ENCODE measurements around the gene UQCR10.

Gene UQCR10

GRCh38 chr22:29780220-29780619 is 13.1 kb downstream of the UQCR10 start:
- Histone ChIP-seq H3K4me3 (IDR thresholded peaks at IDR 0.05; ENCODE audit: insufficient read depth, low read depth, low read length) (no peak overlapping the region), H3K27me3 (ENCODE audit: insufficient read depth, low read depth) (no peaks in the 10 kb centered on the region), H3K27ac (no peak overlapping the region), H3K36me3 (ENCODE audit: insufficient read depth) (no peaks in the 10 kb centered on the region), H3K79me2 (ENCODE audit: insufficient read depth, low read depth) (no peaks in the 10 kb centered on the region), H3K4me2 (no peak overlapping the region), H3K9ac (no peak overlapping the region), H4K20me1 (ENCODE audit: insufficient read depth) (no peaks in the 10 kb centered on the region), H2AFZ (ENCODE audit: low read depth) (no peak overlapping the region), H3K4me1 (ENCODE audit: low read depth, poor library complexity, severe bottlenecking) (no peaks in the 10 kb centered on the region)
- no peak for TF ChIP-seq CTCF (conservative IDR thresholded peaks at IDR 0.05; ENCODE audit: low read depth, low read length)

- Histone ChIP-seq H3K4me1 (ENCODE audit: low read depth, poor library complexity, severe bottlenecking) (no peaks in the 10 kb centered on the region), H3K36me3 (ENCODE audit: insufficient read depth) (no peaks in the 10 kb centered on the region), H2AFZ (ENCODE audit: low read depth) (no peak overlapping the region), H3K9ac (no peak overlapping the region), H4K20me1 (ENCODE audit: insufficient read depth) (no peaks in the 10 kb centered on the region), H3K79me2 (ENCODE audit: insufficient read depth, low read depth) (no peaks in the 10 kb centered on the region), H3K27me3 (ENCODE audit: insufficient read depth, low read depth) (no peaks in the 10 kb centered on the region), H3K4me2 (no peak overlapping the region), H3K4me3 (IDR thresholded peaks at IDR 0.05; ENCODE audit: insufficient read depth, low read depth, low read length) (no peak overlapping the region), H3K27ac (no peak overlapping the region)
- no peak for TF ChIP-seq CTCF (conservative IDR thresholded peaks at IDR 0.05; ENCODE audit: low read depth, low read length)
Observed at GRCh38 chr22:29780748-29781676, 13.8 kb downstream of the UQCR10 start.

GRCh38 chr22:29782061-29782845 is 15.1 kb downstream of the UQCR10 start:
- no peak overlapping the region for H3K4me3 ChIP-seq (IDR thresholded peaks at IDR 0.05; ENCODE audit: insufficient read depth, low read depth, low read length)
- H3K4me2 ChIP-seq = no peak overlapping the region
- no peak for TF ChIP-seq CTCF (conservative IDR thresholded peaks at IDR 0.05; ENCODE audit: low read depth, low read length)
- H2AFZ ChIP-seq (ENCODE audit: low read depth) = no peak overlapping the region
- H3K27ac ChIP-seq = no peak overlapping the region
- H3K4me1 ChIP-seq (ENCODE audit: low read depth, poor library complexity, severe bottlenecking) = no peaks in the 10 kb centered on the region
- no peaks in the 10 kb centered on the region for H3K36me3 ChIP-seq (ENCODE audit: insufficient read depth)
- no peaks in the 10 kb centered on the region for H3K79me2 ChIP-seq (ENCODE audit: insufficient read depth, low read depth)
- no peaks in the 10 kb centered on the region for H4K20me1 ChIP-seq (ENCODE audit: insufficient read depth)
- H3K9ac ChIP-seq = no peak overlapping the region
- H3K27me3 ChIP-seq (ENCODE audit: insufficient read depth, low read depth) = no peaks in the 10 kb centered on the region

DNA sequence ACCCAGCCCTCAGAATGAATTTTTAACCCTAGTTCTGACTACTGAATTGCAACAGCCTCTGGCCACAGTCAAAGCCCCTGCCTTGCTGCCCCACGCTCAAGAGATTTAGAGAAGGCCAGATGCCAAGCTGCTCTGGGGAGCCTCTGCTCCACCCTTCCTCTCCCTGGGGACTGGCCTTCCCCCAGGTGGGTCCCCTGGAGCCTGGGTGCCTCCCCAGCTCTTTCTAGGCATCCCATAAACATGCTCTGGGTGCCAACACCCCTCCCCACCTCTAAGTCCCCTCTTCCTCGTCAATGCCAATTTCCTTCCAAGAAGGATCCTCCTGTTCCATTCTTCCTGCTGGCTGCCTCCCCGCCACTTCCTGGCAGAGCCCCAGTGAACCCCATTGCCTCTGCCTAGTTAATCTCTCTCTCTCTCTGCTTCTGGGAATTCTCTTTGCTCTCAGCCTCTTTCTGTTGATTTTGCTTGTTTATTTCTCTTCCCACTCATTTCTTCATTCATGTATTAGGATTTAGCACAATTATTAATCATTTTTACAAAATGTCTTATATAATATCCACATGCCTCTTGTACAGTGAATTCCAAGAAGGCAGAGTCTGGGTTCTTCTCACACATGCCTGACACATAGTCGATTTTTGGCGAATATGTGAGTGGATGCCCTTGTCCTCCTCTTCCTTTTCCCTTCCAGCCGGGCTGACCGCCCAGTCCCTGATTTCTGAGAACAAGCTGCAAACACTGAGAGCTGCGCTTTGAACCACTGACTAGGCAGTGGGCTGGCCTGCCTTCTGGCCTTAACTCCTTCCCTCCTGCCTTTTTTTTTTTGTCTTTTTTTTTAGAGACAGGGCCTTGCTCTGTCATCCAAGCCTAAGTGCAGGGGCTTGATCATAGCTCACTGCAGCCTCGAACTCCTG is 17.5 kb downstream of the UQCR10 start:
- Histone ChIP-seq H3K4me1 (ENCODE audit: low read depth, poor library complexity, severe bottlenecking) (no peaks in the 10 kb centered on the region), H3K79me2 (ENCODE audit: insufficient read depth, low read depth) (no peaks in the 10 kb centered on the region), H3K27me3 (ENCODE audit: insufficient read depth, low read depth) (no peaks in the 10 kb centered on the region), H3K27ac (no peak overlapping the region), H3K4me3 (IDR thresholded peaks at IDR 0.05; ENCODE audit: insufficient read depth, low read depth, low read length) (no peak overlapping the region), H4K20me1 (ENCODE audit: insufficient read depth) (no peaks in the 10 kb centered on the region), H2AFZ (ENCODE audit: low read depth) (no peak overlapping the region), H3K4me2 (no peak overlapping the region), H3K36me3 (ENCODE audit: insufficient read depth) (no peaks in the 10 kb centered on the region), H3K9ac (no peak overlapping the region)
- TF ChIP-seq CTCF (conservative IDR thresholded peaks at IDR 0.05; ENCODE audit: low read depth, low read length) = no peak

Data from KMS-11 (cell line).